HUDEP-2 (cell line): ENCODE results near the gene VWA5B1.

ENCODE experiments used
- DNase-seq, 76 experiments: peaks; one replicate each; lab custom pipeline; 2025; ENCODE audit not compliant: unreplicated experiment in 76 of 76; lab: John Stamatoyannopoulos, UW

VWA5B1 gene

DNA sequence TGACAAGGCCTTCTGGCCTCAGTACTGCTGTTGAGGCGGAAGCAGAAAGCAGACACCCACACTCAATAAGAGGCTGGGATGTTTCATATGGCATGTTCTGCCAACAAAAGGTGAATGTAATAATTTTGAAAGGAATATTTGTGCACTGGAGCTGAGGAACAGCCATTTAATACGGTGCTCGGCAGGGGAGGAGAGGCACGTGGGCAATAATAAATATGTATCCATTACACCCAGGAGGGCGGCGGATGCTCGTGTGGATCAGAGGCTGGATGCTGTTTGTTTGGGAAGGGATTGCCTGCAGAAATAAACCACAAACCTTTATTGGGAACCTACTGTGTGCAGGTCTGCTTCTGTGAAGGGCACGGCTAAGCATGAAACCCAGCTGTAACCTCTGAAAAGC, 92.0 kb downstream of the VWA5B1 start:
- no peak for DNase-seq

DNA sequence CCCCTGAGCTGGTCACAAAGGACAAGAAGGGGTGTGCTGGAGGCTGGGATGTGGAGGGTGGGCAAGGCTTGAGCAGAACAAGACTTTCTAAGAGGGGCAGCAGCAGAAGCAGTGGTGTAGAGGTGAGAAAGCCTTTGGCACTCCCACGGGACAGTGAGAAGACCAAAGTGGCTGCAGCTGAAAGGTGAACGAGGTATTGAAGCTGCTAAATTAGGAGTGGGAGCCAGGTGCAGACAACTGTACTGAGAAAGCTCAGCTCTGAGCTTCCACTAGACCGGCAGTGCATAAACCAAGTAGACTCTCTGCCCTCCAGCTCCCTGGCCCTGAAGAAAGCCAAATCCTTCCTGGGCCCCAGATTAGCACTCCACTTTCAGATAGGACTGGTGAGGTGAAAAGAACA, 93.0 kb downstream of the VWA5B1 start:
- DNase-seq = no peak

DNA sequence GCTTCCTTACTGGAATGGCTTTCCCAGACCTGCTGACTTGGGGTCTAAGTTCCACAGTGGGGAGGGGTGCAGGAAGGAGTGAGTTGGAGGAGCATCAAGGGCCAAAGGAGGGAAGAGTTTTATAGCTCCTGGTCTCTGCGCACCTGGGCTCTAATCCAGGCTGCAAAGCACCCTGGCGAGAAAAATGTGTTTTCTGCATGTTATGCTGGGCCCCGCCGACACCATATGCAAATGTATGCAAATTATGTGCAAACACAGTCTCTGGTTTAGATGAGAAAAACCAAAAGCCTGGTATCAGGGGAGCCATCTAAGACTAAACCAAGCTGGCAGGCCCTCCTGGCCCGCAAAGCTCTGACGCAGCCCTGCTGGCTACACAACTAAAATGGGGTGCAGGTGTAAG, 95.0 kb downstream of the VWA5B1 start:
- no peak for DNase-seq

DNA sequence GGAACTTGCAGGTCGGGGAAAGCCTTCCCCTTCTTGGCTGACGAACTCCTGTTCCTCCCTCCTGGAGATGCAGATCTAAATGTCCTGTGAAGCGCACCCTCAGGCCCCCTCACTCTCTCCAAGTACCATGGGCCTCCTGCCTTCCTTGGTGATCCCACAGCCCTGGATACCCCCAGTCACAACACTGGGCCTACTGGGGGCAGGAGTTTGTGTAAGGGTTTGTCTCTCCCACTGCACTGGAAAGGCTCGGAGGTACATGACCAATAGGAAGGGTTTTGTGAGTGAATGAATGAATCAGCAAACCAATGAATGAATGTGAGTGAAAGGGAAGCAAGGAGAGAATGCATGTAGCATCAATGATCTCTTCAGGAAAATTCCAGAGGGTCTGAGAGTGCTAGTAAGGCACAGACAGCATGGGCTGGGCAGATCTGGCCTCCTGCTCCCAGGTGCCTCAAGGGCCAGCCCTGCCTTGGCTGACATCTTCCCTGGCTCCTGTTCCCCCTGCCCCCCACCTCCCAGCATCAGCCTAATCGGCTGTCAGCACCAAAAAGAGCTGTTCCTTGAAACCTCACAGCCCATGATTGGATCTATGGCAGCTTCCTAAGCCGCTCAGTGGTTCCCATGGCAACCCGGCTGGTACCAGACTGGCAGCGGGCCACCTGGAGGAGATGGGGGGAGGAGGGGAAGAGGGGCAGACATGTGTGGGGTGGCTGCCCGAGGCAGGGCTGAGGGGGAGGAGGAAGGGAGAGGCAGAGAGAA, 95.8 kb downstream of the VWA5B1 start:
- DNase-seq = no peak

DNA sequence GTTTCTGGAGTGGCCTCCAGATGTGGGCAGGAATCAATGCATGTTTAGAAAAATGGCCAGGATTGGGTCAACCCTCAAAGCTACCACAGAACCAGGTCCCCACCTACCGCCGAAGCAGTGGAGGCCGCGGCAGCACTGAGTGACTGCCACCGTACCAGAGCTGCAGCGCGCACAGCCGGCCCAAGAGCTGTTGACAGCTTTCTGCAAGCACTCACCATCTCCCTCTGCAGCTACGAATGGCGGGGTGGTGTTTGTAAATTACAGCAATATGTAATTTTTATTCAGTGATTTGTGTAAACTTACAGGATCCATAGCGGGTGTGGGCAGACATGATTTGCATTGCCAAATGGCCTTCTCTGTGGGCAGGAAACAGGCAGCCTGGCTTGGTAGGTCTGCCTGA, 98.9 kb downstream of the VWA5B1 start:
- DNase-seq = no peak

DNA sequence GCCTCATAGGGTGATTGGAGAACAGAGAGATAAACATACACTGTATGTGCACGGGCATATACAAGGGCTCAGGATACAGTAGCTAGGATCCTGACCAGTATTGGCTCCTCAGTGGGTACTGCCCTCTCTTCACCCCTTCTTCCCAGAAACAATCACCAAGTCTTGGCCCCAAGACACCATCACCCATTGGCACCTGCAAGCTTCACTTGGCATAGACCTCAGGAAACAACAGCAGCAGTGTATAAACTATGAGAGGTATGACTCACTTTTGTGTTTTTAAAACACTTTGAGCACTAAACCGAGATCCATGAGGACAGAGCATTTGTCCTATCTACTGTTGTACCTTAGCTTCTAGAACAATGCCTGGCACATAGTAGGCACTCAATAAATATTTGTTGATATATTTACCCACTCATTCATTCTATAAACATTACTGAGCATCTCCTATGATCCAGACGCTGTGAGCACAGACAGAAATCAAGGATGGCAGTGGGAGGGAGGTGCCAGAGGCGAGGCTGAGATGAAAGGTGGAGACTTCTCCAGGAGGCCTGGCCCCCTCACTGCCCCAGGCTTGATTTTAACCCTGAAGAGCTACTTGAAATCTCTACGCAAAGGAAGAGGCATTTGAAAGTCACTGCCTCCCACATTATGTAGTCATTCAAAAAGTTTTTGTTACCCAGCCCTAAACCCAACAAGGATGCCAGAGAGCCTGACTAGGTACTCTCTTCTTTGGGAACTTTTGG, 100.1 kb downstream of the VWA5B1 start:
- no peak for DNase-seq

DNA sequence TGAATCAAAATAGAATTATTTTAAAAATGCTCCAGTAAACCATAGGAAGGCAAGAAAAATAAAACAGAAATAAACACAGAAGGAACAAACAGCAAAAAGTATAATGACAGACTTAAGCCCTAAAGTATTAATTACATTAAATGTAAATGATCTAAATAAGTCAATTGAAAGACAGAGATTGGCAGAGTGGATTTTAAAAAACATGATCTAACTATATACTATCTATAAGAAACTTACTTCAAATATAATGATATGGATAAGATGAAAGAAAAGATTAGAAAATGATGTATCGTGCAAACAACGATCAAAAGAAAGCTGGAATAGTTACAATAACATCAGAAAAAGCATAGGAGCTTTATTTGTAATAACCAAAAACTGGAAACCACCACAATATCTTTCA, 104.6 kb downstream of the VWA5B1 start:
- DNase-seq = no peak

DNA sequence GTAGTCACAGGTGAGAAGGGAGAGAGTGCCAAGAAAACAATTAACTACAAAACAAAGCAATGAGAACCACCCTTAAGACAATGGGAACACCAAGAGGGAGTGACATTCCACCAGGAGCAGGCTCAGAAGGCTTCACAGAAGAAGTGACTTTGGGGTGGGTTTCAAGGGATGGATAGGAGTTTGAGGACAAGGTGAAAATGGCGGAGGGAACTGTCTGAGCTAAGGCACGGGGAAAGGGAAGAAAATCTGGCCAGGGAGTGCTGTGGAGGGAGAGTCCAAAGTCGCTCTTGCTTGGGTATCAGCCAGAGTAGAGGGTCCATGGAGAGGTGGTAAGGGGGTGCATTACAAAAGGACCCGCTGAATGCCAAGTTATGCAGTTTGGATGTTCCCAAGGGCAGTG, 108.1 kb downstream of the VWA5B1 start:
- no peak for DNase-seq

DNA sequence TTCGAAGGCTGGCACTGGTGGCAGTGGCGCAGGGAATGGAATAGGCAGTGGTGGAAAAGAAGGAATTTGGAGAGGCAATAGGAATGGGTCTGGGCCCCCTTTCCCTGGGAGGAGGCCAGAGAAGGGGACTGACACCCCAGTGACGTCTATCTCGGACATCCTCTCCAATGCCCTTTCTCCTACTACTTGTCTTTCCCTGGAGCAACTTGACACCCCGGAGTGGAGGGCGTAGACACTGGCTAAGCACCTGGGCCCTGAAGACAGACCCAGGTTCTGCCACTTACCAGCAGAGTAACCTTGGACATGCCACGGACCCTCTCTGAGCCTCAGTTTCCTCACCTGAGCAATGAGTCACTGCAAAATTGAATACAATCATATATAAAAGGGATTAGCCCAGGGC, 108.5 kb downstream of the VWA5B1 start:
- no peak for DNase-seq

DNA sequence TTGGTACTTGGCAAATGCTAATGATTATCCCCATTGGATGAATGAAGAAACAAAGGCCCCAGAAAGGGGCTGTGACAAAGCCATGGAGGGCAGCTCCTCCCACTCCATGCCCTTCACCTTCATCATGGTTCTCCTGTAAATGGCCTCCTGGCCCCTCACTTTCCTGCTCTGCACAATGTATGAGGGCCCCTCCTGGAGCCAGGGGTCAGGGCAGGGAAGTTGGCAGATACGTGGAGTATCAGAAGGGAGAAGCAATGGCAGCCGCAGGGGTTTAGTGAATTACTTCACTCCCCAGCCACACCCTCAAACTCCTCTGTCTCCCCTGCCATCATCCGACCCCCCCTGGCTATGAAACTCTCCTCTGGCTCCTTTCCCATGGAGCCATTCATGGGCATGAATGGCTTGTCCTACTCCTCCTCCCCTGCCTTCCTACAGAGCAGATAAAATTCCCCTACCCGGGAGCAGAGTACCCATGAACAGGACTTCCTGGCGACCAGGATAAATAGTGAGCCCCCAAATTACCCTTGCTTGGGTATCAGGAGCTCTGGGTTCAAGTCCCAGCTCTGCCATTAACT, 109.0 kb downstream of the VWA5B1 start:
- DNase-seq = no peak

DNA sequence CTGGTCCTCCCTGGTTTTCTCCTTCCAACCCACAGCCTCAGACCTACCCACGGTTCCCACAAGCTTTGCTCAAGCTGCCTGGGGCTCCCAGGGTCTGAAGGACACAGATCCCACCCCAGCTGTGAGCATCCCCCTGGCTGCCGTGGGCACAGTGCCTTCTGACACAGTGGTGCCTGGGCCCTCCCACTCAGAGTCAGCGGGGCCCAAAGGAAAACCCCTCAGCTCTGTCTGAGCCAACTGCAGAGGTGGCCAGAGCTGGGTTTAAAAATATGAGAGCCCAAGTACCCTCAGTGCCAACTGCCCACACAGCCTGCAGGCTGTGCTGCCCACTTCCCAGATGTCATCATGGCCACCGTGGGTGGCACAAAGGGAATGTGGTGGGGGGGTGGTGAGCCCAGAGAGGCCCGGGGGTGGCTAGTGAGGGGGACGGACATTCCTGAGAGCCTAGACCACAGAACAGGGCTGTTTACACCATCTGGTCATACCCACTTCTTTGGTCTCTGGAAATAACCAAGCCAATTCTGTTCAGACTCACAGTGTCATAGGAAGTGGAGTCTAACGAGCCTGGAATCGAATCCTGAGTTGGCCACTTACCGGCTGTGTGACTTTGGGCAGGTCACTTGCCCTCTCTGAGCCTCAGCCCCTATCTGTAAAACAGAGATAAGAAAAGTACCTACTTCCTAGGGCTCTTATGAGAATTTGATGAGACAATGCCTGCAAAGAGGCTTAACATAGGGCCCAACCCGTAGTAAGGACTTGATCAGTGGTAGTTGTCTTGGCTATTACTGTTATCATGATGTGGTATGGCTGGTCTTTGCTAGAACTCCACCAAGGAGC, 109.9 kb downstream of the VWA5B1 start:
- DNase-seq = no peak

DNA sequence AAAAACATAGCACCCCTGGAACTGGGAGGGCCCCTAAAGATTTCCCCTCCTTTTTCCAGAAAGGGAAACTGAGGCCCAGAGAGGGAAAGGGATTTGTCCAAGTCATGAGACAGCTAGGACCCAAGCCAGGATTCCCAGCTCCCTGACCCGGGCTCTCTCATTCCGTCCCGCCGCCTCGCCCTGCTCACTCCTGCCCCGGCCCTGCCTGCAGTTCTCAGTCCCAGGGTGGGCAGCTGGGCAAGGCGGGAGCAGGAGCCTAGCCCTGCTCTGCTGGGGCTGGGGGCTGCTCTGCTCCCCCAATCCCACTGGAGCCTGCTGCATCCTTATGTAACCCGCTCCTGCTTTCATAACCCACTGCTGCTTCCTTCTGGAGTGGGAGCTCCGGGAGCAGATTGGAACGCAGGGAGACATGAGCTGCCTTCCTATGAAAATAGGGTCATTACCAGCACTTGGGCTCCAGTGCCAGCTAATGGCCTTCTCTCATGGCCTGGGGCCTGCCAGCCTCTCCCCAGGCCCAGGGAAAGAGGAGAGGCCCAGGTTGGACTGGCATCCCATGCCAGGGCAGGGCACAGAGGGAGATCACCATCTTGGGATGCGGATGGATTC, 110.8 kb downstream of the VWA5B1 start:
- DNase-seq = no peak

DNA sequence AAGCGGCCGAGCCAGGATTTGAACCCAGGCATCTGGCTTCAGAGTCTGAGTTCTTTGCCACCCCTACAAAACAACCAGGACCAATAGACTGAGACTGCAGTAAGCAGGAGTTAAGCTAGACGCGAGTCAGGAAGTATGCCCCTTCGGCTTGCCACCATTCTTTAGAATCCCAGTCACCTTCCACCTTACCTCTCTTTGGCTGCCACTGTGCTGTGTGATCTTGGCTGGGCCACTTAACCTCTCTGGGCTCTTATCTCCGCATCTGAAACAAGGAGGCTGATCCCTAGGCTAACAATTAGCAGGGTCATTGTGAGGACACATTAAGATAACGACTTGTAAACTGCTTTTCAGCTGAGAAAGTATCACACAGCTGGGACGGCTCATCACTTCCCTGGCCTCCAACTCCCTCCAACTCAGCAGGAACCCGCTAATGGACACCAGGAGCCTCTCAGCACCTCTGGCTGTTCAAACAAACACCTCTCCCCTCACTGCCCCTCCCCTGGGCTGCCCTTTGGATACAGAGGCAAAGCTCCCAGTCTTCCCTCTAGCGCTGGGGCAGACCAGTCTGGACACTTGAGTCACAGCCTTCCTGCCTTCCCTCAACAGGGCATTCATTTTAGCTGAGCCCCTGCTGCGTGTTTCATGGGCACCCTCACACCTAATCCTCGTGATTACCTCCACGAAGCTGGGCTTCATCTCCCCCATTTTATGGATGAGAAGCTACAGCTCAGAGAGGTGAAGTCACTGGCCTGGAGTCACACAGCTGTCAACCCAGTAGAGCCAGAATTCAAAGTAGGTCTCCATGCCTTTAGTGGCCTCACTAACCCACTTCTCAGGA, 112.1 kb downstream of the VWA5B1 start:
- DNase-seq = no peak

DNA sequence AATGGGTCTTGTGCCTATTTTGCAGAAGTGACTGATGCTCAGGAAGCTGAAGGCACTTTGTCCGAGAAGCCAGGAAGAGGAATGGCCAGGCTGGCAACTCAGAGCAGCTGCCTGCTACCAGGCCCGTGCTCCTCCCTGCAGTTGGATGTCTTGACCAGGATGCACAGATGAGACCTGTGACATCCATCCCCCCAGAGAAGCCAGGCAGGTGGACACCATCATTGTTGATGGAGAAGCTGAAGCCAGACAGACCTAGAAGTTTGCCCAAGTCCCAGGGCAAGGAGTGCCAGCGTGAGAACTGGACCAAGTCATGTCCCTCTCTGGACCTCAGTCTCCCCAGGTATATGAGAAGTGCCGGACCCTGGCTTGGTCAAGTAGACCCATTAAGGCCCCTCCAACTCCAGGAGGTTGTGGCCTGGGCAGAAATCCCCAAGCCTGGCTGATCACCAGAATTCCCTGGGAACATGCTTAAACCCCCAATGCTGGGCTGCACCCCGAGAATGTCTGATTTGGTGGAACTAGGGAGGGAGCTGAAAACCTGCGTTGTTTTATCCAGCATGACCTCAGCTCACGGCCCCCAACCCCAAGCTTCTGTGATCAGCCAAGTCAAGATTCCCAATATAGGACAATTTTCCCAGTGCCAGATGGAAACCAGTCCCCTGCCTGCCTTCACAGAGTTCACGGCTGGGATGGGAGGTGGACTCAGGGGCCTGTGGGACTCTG, 112.9 kb downstream of the VWA5B1 start:
- DNase-seq = no peak

DNA sequence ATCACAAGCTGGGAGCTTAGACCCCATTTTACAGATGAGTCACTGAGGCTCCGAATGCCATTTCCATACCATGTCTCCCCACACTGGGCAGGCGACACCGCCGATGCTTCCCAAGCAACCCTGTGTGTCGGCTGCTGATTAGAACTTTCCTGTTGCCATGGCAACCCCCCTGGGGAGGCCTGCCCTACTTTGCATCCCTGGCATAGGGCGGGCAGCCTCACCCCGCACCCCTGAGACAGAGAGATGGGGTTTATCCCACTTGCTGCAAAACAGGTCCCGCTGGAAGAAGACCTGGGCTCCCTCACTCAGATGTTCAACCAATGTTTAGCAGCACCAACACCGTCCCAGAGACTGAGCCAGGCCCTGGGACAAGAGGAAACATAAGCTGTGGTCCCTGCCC, 113.8 kb downstream of the VWA5B1 start:
- DNase-seq = no peak
